SK-N-SH (cell line): ENCODE data around the gene PDS5A.
"Not testable (repeated sequence)": the region's sequence is repeated elsewhere in the genome, so short reads cannot be mapped to it uniquely, and the experiment has no call there.

ENCODE experiments used
- EP300 ChIP-seq, 2 experiments: IDR thresholded peaks; 2 replicates each; pipeline versions ENCODE4 v1.4.0 to v1.6.1; 2012; ENCODE audit warnings: borderline replicate concordance in 1 of 2, low read depth in 1 of 2, low read length in 1 of 2
- FOXJ3 ChIP-seq: sonication (generic); formaldehyde crosslinking; IDR thresholded peaks from 2 replicates; pipeline ENCODE4 v1.5.1; 2020; ENCODE audit warnings: mild to moderate bottlenecking, missing genetic modification reagents
- IRF3 ChIP-seq: fragments of 150-350 bp; IDR thresholded peaks from 2 replicates; pipeline ENCODE4 v1.6.1; 2016; ENCODE audit warnings: mild to moderate bottlenecking, low read depth, low read length
- JUND ChIP-seq: IDR thresholded peaks from 2 replicates; pipeline ENCODE4 v1.4.0; 2012
- POLR2AphosphoS5 ChIP-seq: IDR thresholded peaks from 2 replicates; pipeline ENCODE4 v1.6.1; 2012; ENCODE audit warnings: low read depth, low read length
- RFX5 ChIP-seq: IDR thresholded peaks from 2 replicates; pipeline ENCODE4 v1.6.1; 2012; ENCODE audit warnings: mild to moderate bottlenecking, improper control_type of control experiment, low read length
- SMC3 ChIP-seq: IDR thresholded peaks from 2 replicates; pipeline ENCODE4 v1.6.1; 2012; ENCODE audit warnings: low read depth, low read length, improper control_type of control experiment
- TF ChIP-seq, protein P1 (sequence below): fragments of 200-600 bp; sonication (generic); IDR thresholded peaks from 2 replicates; pipeline ENCODE4 v1.6.1; 2017; ENCODE audit warnings: antibody characterized with exemption, mild to moderate bottlenecking, moderate library complexity
- TF ChIP-seq, protein P2 (sequence below): IDR thresholded peaks from 2 replicates; pipeline ENCODE4; 2012

DNA sequence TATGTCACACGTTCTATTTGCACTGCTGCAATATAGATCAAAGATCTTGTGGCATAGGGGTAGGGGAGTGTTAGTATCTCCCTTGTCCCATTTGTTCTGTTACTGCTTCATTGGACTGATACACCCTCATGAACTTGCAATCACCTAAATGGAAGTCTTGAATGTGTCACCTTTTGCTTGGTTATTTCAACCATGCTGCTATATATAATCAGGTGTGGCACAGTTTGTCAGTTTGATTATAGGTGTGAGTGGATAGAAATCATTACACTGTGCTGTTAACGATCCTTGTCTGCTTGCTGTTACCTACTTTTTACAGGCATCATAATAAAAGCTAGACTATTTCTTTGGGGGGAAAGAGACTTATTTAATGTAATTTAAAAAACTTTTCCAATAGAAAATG lies 195.7 kb downstream of the PDS5A start:
- TF ChIP-seq EP300 (IDR thresholded peaks at IDR 0.05; ENCODE audit: borderline replicate concordance in 1 of 2, low read depth in 1 of 2, low read length in 1 of 2); POLR2AphosphoS5; RFX5; SMC3; IRF3; JUND; FOXJ3: not testable (repeated sequence)
- TF ChIP-seq, protein P1, sequence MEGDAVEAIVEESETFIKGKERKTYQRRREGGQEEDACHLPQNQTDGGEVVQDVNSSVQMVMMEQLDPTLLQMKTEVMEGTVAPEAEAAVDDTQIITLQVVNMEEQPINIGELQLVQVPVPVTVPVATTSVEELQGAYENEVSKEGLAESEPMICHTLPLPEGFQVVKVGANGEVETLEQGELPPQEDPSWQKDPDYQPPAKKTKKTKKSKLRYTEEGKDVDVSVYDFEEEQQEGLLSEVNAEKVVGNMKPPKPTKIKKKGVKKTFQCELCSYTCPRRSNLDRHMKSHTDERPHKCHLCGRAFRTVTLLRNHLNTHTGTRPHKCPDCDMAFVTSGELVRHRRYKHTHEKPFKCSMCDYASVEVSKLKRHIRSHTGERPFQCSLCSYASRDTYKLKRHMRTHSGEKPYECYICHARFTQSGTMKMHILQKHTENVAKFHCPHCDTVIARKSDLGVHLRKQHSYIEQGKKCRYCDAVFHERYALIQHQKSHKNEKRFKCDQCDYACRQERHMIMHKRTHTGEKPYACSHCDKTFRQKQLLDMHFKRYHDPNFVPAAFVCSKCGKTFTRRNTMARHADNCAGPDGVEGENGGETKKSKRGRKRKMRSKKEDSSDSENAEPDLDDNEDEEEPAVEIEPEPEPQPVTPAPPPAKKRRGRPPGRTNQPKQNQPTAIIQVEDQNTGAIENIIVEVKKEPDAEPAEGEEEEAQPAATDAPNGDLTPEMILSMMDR: not testable (repeated sequence)
- TF ChIP-seq, protein P2, sequence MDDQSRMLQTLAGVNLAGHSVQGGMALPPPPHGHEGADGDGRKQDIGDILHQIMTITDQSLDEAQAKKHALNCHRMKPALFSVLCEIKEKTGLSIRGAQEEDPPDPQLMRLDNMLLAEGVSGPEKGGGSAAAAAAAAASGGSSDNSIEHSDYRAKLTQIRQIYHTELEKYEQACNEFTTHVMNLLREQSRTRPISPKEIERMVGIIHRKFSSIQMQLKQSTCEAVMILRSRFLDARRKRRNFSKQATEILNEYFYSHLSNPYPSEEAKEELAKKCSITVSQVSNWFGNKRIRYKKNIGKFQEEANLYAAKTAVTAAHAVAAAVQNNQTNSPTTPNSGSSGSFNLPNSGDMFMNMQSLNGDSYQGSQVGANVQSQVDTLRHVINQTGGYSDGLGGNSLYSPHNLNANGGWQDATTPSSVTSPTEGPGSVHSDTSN: not testable (repeated sequence)
